CD4-positive, alpha-beta T cell (primary cell): Measurements from ENCODE around the gene SAE1. TPM values are rescaled to one million over a fixed set of nuclear protein-coding genes. Genes with fewer than 3 reads are reported as not detected.

ENCODE experiments used
- ATAC-seq: fragments of 200-7000 bp; cut with Tn5 transposase; one replicate; pipeline ENCODE4 v1.10.0; 2022; ENCODE audit warnings: mild to moderate bottlenecking; ENCODE audit not compliant: poor library complexity
- CTCF ChIA-PET: fragments of 350-600 bp; sonication (Branson Sonifier 250); formaldehyde crosslinking; loops from one replicate; lab custom pipeline; 2021; ENCODE audit warnings: antibody characterized with exemption, inconsistent platforms; lab: Charles Lee
- POLR2A ChIA-PET: fragments of 350-600 bp; sonication (Branson Sonifier 250); formaldehyde crosslinking; loops from one replicate; lab custom pipeline; 2021; ENCODE audit warnings: antibody characterized with exemption, inconsistent platforms; lab: Charles Lee
- DNase-seq, 14 experiments: peaks; one replicate each; pipeline ENCODE4 v3.0.0-alpha.2; 2013 to 2020; ENCODE audit warnings: mixed read lengths in 2 of 14
- H3K27ac ChIP-seq, 2 donors: one replicate each; pipeline versions ENCODE4 v1.5.1 to v1.7.0; 2013; ENCODE audit warnings: low read length in 2 of 2, low read depth in 1 of 2, mild to moderate bottlenecking in 1 of 2
- H3K27me3 ChIP-seq, 2 experiments: 1 replicate in 1 of 2; 2 replicates in 1 of 2; pipeline versions ENCODE4 v1.6.1 to v1.7.0; 2013; ENCODE audit warnings: low read length in 2 of 2, control low read depth in 1 of 2, mild to moderate bottlenecking in 1 of 2, moderate library complexity in 1 of 2; ENCODE audit not compliant: insufficient read depth in 2 of 2, control insufficient read depth in 1 of 2
- H3K36me3 ChIP-seq: one replicate; pipeline ENCODE4 v1.6.1; 2013; ENCODE audit warnings: low read length, control low read depth; ENCODE audit not compliant: insufficient read depth
- H3K4me1 ChIP-seq: one replicate; pipeline ENCODE4 v1.6.1; 2013; ENCODE audit warnings: low read length, control low read depth; ENCODE audit not compliant: insufficient read depth
- H3K4me3 ChIP-seq: one replicate; pipeline ENCODE4 v1.5.1; 2013; ENCODE audit warnings: mild to moderate bottlenecking, low read length, moderate library complexity
- H3K9me3 ChIP-seq, 2 experiments: 1 replicate in 1 of 2; 2 replicates in 1 of 2; pipeline versions ENCODE4 v1.6.1 to v1.7.0; 2013; ENCODE audit warnings: low read length in 2 of 2, mild to moderate bottlenecking in 2 of 2, control low read depth in 1 of 2, moderate library complexity in 1 of 2; ENCODE audit not compliant: control insufficient read depth in 1 of 2, insufficient read depth in 1 of 2
- H3K27ac Mint-ChIP-seq: one replicate; pipeline ENCODE4 v1.8.0; 2020; ENCODE audit warnings: mixed read lengths
- H3K27me3 Mint-ChIP-seq: one replicate; pipeline ENCODE4 v1.8.0; 2021; ENCODE audit warnings: mixed read lengths
- H3K36me3 Mint-ChIP-seq: one replicate; pipeline ENCODE4 v1.8.0; 2021; ENCODE audit warnings: low read depth, mixed read lengths
- H3K4me1 Mint-ChIP-seq: one replicate; pipeline ENCODE4 v1.8.0; 2021; ENCODE audit warnings: low read depth, mixed read lengths
- H3K4me3 Mint-ChIP-seq: one replicate; pipeline ENCODE4 v1.8.0; 2020; ENCODE audit warnings: mild to moderate bottlenecking, mixed read lengths
- H3K9me3 Mint-ChIP-seq: one replicate; pipeline ENCODE4 v1.8.0; 2020; ENCODE audit warnings: mixed read lengths
- CTCF ChIP-seq: fragments of 200-600 bp; IDR thresholded peaks from one replicate; pipeline ENCODE4 v1.8.0; 2022; ENCODE audit warnings: antibody characterized with exemption, mild to moderate bottlenecking
- intact Hi-C, 2 experiments: fragments of 100-400 bp; cut with DNase I in 1 of 2; cut with micrococcal nuclease in 1 of 2; formaldehyde crosslinking; loops; one replicate each; pipeline versions ENCODE4 v1.15.1 to v1.9.0; 2023 to 2025; cut with DNase I, micrococcal nuclease
- total RNA-seq, 174 experiments: library from RNA in 2 of 174; stranded (reverse) in 2 of 174; gene quantifications; one replicate each; pipeline ENCODE4 v1.2.3 and lab custom pipeline; 2021 to 2026

Gene SAE1
- total RNA-seq, 2 experiments from 2014 or later, result 29.6 to 30.9 TPM

GRCh38 chr19:47236072-47236675 lies 105.5 kb downstream of the SAE1 start:
- TF ChIP-seq CTCF, result no peak
- H3K36me3 Mint-ChIP-seq, result no peaks in the 10 kb centered on the region
- peaks cover 38% of the 10 kb centered on the region for H3K4me1 ChIP-seq
- H3K27me3 ChIP-seq, result no peaks in the 10 kb centered on the region
- no peaks in the 10 kb centered on the region for H3K9me3 Mint-ChIP-seq
- CTCF ChIA-PET, result no interaction called here
- peak overlapping the region; percentile 34 for H3K4me3 Mint-ChIP-seq
- no peak for DNase-seq
- no peaks in the 10 kb centered on the region for H3K36me3 ChIP-seq
- no peak overlapping the region for H3K27ac ChIP-seq
- no peak for ATAC-seq
- H3K4me1 Mint-ChIP-seq, result peaks cover 24% of the 10 kb centered on the region
- H3K27me3 Mint-ChIP-seq, result no peaks in the 10 kb centered on the region
- H3K9me3 ChIP-seq, result no peaks in the 10 kb centered on the region
- no peak overlapping the region for H3K27ac Mint-ChIP-seq
- POLR2A ChIA-PET, result no interaction called here
- intact Hi-C loops, result loop anchor here in 1 of 2 experiments (10.0 kb wide), 1 partner anchor 521 kb away; the partner anchor contains the start of gene PRKD2
- no peak overlapping the region for H3K4me3 ChIP-seq

DNA sequence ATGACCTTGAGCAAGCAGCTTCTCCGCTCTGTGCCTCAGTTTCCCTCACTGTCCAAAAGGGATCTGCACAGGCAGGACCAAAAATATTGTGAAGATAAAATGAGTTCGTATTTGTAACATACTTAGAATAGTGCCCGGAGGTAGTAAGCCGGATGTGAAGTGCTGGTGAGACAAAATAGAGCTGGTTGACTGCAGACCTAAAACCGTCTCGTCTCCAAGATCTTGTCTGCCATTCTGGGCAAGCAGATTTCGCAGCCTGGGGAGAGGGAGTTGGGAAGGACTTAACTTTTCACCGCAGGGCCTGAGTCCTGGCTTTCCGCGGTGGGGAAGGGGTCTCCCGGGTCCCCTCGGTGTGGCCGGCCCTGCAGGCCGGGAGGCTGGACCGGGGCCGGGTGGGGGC lies 108.5 kb downstream of the SAE1 start:
- no peaks in the 10 kb centered on the region for H3K27me3 Mint-ChIP-seq
- H3K4me1 Mint-ChIP-seq, result peaks cover 6% of the 10 kb centered on the region
- POLR2A ChIA-PET, result interaction anchor here (0.5 to 3.2 kb wide), 7 partner anchors 13 to 126 kb away, joined by 3 to 32 read pairs (median 6); partner anchors contain the start of genes CCDC9 and ZC3H4
- Histone ChIP-seq H3K27me3 (no peaks in the 10 kb centered on the region), H3K9me3 (no peaks in the 10 kb centered on the region), H3K36me3 (no peaks in the 10 kb centered on the region), H3K4me3 (peak overlapping the region; percentile 37), H3K27ac (no peak overlapping the region), H3K4me1 (peaks cover 50% of the 10 kb centered on the region)
- ATAC-seq (no peak), DNase-seq (peak in 4 of 14 experiments; percentile 39 to 60 (median 54))
- intact Hi-C loops, result loop anchor here in 1 of 2 experiments (10.0 kb wide), 1 partner anchor 524 kb away; the partner anchor contains the start of gene PRKD2
- CTCF ChIA-PET, result interaction anchor here (0.9 to 2.1 kb wide), 5 partner anchors 8 to 53 kb away, joined by 3 to 8 read pairs (median 3); no protein-coding TSS in a partner anchor
- H3K27ac Mint-ChIP-seq, result peak overlapping the region; percentile 74
- no peaks in the 10 kb centered on the region for H3K36me3 Mint-ChIP-seq
- H3K9me3 Mint-ChIP-seq, result no peaks in the 10 kb centered on the region
- peak overlapping the region; percentile 86 for H3K4me3 Mint-ChIP-seq
- no peak for TF ChIP-seq CTCF

GRCh38 chr19:47239610-47240296 lies 109.1 kb downstream of the SAE1 start:
- Mint-ChIP-seq H3K27me3 (no peaks in the 10 kb centered on the region), H3K36me3 (no peaks in the 10 kb centered on the region), H3K4me1 (peaks cover 6% of the 10 kb centered on the region), H3K9me3 (no peaks in the 10 kb centered on the region), H3K27ac (peak overlapping the region; percentile 74), H3K4me3 (peak overlapping the region; percentile 49)
- ChIA-PET POLR2A (interaction anchor here (0.9 to 3.2 kb wide), 8 partner anchors 10 to 127 kb away, joined by 3 to 32 read pairs (median 5); partner anchors contain the start of genes CCDC9 and ZC3H4), CTCF (interaction anchor here (0.9 to 2.1 kb wide), 5 partner anchors 8 to 53 kb away, joined by 3 to 8 read pairs (median 3); no protein-coding TSS in a partner anchor)
- no peak for TF ChIP-seq CTCF
- Histone ChIP-seq H3K36me3 (no peaks in the 10 kb centered on the region), H3K27me3 (no peaks in the 10 kb centered on the region), H3K9me3 (no peaks in the 10 kb centered on the region), H3K4me1 (peaks cover 56% of the 10 kb centered on the region), H3K4me3 (peak overlapping the region; percentile 37), H3K27ac (no peak overlapping the region)
- ATAC-seq, result peak; percentile 3
- DNase-seq, result peak in 12 of 14 experiments; percentile 43 to 85 (median 62)
- intact Hi-C loops, result loop anchor here (5.0 to 10.0 kb wide), 2 partner anchors 202 to 525 kb away; partner anchors contain the start of gene PRKD2 (in 1 of the 2)
